Fibroblast of skin of scalp (primary cell): ENCODE results near the gene CPO. TPM values are rescaled to one million over a fixed set of nuclear protein-coding genes. Genes with fewer than 3 reads are reported as not detected.
A peak's percentile ranks its signal among the peaks of the same experiment; 100 is the strongest.
"Not testable (repeated sequence)": the region's sequence is repeated elsewhere in the genome, so short reads cannot be mapped to it uniquely, and the experiment has no call there.

Experiments
- DNase-seq: peaks from one replicate; pipeline ENCODE4 v3.0.0-alpha.2; 2013
- polyA plus RNA-seq, 2 experiments: library from polyadenylated mRNA; unstranded; fragments of 120-200 nt; gene quantifications; one replicate each; pipeline ENCODE4 v1.2.1, GENCODE V29; 2013; ENCODE audit not compliant: insufficient read length in 2 of 2

Gene CPO, protein sequence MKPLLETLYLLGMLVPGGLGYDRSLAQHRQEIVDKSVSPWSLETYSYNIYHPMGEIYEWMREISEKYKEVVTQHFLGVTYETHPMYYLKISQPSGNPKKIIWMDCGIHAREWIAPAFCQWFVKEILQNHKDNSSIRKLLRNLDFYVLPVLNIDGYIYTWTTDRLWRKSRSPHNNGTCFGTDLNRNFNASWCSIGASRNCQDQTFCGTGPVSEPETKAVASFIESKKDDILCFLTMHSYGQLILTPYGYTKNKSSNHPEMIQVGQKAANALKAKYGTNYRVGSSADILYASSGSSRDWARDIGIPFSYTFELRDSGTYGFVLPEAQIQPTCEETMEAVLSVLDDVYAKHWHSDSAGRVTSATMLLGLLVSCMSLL
- polyA plus RNA-seq (2013, experiment 1 of 2; ENCODE audit: insufficient read length) = not detected
- not detected for polyA plus RNA-seq (2013, experiment 2 of 2; ENCODE audit: insufficient read length)

GRCh38 chr2:206939340-206939739 is at the start of gene CPO:
Gene CPO, plus strand, starts transcription at chr2:206939518. Its CDS starts 82 bp downstream, at chr2:206939600.
- DNase-seq = no peak

GRCh38 chr2:206890179-206890578 is 49.1 kb upstream of the CPO start:
- no peak for DNase-seq

DNA sequence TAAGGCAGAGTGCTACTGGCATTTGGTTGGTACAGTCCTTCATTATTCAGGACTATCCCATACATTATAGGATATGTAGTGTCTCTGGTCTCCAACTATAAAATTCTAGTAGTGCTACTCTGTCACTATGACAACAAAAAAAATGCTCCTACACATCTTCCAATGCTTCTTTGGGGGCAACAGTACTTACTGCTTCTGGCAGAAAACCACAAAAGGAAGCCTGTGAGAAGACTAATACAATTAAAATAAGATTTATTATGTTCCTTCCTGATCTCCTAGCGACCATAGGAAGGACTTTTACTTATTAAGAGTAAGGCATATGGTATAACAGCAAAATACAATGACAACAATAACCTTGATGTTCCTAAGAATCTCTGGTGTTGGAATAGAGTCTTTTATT is 48.4 kb upstream of the CPO start:
- no peak for DNase-seq

GRCh38 chr2:206915121-206915520 is 24.2 kb upstream of the CPO start:
- DNase-seq = peak; percentile 80

DNA sequence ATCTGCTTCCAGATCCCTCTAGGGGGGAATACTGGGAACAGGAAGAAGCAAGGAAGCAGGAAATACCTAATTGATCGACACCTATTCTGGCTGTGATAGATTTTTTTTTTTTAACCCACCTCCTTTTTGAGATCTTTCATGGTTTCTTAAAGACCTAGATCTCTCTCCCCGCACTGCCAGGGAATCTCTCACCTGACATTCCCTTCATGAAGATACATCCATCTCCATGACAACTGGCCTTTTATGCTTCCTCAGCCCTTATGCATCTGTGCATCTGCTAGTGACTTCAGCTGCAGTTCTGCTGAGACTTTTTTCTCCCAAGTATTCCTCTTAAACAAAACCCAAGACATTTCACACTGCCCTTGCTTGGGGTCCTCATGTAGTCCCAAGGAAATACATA is 21.1 kb upstream of the CPO start:
- DNase-seq = no peak

DNA sequence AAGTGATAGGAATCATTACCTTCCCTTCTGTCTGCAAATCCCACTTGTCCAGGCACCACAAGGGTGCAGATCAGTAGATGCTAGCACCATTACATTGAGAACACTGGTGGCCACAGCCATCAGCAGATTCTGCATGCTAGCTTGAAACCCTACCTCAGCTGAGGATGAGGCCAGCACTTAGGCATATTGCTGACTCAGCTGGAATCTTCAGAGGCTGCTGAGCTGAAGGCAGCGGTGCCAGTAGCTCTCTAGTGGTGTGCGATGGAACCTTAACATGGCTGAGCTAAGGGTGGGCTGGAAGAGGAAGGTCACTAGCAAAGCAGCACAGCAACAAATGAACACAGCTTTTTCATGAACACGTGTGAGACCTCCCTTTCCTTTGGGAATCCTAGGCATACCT is 19.0 kb upstream of the CPO start:
- DNase-seq = no peak

GRCh38 chr2:206920951-206921350 is 18.4 kb upstream of the CPO start:
- no peak for DNase-seq

GRCh38 chr2:206921529-206921928 is 17.8 kb upstream of the CPO start:
- DNase-seq = no peak

DNA sequence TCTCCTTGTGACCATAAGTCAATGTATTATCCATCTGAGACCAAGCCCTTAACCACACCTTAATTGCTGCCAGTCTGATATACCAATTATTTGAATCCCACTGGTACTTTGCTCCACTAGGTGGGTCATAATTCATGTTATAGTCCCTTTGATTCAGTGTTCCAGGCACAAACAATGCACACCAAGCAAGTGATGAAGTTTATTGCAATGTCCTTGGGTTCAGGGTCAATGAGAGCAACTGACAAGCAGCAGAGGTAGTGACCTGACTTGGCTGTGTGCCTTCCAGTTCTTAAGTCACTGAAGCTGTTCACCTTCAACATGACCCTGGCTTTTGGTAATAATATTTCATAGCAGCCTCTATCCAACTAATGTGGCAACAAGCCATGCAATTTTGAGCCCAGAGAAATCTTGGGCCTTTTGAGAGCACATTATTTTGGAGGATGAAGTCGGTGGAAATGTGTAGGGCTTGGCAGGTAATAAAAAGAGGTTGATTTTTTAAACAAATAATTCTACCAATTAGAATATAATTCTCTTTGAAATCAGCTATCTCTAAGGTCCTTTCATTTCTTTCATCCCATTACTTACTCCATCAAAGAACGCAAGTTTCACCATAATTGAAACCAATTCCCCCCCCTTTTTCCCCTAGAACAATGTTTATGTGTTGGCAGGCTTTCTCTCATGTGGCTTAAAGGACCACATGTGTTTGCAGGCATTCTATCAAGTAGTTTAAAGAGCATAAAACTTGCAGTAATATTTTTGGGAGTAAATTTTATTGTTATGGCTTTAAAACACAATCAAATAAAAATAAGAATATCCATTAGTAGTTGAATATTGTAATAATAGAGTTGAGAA is 3.1 kb upstream of the CPO start:
- DNase-seq = no peak

GRCh38 chr2:206936843-206937230 is 2.5 kb upstream of the CPO start:
- DNase-seq = no peak

DNA sequence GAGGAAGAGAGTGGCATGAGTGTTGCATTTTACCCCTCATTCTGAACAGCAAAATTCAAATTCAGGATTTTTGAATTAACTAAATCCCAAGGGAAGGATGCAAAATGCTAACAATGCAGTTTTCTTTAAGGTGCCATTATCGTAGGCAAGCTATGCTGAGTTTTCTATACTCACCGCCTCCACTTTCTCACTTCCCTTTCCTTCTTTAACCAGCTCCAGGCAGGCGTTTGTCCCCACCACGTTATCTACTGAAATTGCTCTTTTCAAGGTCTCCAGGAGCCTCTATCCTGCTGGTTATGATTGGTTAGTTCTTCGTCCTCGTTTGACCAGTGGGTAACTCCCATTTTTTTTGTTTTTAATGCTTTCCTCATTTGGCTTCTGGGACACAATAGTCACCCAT is 1.8 kb upstream of the CPO start:
- no peak for DNase-seq

DNA sequence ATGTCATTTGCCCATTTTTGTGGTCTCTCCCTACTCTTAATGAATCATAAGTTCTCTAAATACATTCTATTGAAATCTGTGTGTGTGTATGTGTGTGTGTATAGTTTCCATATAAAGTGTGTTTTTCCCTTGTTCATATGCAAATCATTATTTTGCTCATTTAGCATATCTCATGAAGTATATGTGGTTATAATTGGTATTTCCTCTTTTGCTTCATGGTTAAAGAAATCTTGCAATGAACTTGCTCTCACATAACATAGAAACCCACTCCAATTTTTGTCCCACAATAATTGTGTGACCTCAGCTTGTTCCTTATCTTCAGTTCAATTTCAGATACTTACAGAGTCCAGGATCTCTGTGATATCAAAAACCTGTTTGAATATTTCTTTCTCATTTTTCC is 1.2 kb downstream of the CPO start:
- no peak for DNase-seq

- DNase-seq = no peak
Observed at GRCh38 chr2:206942592-206943478, 3.5 kb downstream of the CPO start.

DNA sequence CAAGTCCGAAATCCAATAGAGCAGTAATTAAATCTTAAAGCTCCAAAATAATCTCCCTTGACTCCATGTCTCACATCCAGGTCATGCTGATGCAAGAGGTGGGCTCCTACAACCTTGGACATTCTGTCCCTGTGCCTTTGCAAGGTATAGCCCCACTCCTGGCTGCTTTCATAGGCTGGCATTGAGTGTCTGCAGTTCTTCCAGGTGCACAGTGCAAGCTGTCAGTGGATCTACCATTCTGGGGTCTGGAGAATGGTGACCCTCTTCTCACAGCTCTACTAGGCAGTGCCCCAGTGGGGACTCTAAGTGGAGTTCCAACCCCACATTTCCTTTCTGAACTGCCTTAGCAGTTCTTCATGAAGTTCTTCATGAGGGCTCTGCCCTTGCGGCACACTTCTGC is 14.1 kb downstream of the CPO start:
- DNase-seq = not testable (repeated sequence)

GRCh38 chr2:206955253-206955652 is 15.9 kb downstream of the CPO start:
- DNase-seq = no peak

DNA sequence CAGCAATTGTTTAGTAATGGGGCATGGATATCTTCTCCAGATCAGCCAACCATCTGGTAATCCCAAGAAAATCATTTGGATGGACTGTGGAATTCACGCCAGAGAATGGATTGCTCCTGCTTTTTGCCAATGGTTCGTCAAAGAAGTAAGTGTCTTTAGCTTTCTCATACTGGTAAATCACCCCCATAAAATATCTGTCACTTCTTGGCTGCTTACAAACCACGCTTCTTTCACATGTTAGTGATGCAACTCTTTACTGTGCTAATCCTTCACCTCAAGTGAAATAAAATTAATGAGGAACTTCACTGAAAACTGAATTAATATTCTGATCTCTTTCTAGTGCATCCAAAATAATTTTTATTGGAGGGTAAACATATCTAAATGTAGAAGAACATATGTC is 18.9 kb downstream of the CPO start:
- no peak for DNase-seq

DNA sequence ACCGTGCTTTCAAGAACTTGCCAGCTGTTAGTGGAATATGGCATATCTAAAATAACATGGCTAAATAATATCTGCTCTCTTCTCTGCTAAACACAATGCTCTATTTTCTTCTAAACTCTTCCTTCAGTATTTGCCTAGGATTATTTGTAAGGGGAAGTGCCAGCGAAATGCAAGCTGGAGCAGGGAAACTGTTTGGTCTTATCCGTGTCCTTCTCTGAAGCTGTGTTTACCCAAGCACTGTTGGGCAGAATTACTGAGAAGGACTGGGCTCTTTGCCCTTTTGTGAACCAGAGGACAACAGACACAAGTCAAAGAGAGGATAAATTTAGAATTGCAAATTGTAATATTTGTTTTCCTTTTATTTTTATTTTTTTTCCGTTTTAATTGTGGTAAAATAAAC is 23.6 kb downstream of the CPO start:
- no peak for DNase-seq

GRCh38 chr2:206968134-206969086 is 29.1 kb downstream of the CPO start:
- peak; percentile 5 for DNase-seq

DNA sequence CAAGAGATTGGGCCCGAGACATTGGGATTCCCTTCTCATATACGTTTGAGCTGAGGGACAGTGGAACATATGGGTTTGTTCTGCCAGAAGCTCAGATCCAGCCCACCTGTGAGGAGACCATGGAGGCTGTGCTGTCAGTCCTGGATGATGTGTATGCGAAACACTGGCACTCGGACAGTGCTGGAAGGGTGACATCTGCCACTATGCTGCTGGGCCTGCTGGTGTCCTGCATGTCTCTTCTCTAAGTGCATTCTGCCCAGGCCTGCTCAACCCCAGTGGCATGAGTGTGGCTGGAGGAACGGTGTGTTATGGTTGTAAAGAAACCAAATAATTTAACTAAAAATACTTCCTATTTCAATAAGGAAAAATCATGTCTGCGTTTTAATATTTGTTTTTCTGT is 29.9 kb downstream of the CPO start:
- no peak for DNase-seq

DNA sequence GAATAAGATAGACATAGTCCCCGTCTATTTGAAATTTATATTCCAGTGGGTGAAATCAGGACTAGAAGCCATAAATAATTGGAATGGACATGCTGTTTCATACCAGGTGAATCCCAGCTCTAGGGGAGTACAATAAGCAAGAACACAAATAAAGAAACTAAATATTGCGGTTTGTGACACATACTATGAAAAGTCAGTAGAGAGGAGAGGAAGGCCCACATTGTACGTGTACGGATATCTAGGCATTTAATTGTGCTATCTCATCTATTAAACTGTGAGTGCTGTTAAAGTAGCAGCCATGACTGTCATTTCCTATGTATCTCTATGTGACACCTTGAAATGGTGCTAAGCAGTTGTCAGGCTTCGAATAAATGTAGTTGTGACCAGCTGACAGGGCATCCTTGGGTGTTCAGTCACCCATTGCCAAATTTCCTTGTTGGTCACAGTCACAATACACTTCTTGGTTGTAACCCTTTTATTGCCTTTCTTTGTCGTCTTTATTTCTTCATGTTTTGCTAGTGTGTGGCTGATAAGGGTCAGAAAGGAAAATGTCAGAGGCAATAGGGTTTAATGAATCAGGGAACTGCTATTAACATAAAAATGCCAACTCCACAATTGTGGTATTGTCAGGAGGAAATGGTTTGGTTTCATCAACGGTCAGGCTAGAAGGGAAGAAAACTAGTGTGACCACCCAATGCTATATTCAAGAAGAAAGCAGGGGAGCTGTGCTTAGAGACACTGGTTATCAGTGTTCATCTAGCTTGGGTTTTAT is 31.5 kb downstream of the CPO start:
- no peak for DNase-seq

GRCh38 chr2:206971805-206972204 is 32.5 kb downstream of the CPO start:
- DNase-seq = peak; percentile 63
